Measurements from ENCODE around the gene KNTC1. TPM values are rescaled to one million over a fixed set of nuclear protein-coding genes. Genes with fewer than 3 reads are reported as not detected.
"Not testable (repeated sequence)": the region's sequence is repeated elsewhere in the genome, so short reads cannot be mapped to it uniquely, and the experiment has no call there.

Gene KNTC1
- total RNA-seq, 4 donors from 2014 or later = 1.3 to 5.3 (median 2.2) TPM

DNA sequence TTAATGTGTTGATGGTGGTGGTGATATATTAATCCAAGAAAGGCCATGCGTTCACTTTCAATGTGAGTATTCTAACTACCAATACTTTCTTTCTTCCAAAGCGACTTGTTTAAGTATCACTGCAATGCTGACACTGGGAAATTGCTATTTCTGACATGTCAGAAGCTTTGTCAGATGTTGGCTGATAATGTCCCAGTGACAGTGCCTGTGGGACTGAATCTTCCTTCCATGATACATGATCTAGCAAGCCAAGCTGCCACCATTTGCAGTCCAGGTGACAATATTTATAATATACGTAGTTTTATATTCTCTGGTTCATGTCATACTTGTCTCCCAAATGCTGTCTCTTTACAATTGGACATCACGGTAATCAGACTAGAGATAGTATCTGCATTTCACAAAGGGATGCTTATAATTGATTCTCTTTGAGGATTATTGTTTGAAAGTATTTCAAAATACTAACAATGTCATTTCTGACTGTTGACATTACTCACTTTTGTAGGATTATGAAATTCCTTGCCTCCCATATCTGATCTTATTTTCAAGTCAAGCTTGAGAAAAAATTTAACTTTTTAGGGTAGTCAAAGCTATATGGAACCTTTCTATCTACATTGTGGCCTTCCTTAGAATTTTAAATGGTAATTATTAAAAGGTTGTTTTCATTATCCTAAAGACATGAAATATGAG is 57.3 kb downstream of the KNTC1 start:
- intact Hi-C loops (cut with DNase I; ENCODE audit: low total_unique reads) = no loop called here
- no peak for ATAC-seq
- no peaks in the 10 kb centered on the region for H3K27me3 ChIP-seq
- DNase-seq = no peak
- H3K4me3 ChIP-seq = no peak overlapping the region
- in situ Hi-C loops (cut with MboI; ENCODE audit: low sequenced_read_pairs in 4 of 4) = no loop called here
- H3K4me1 ChIP-seq = no peaks in the 10 kb centered on the region
- TF ChIP-seq POLR2A (IDR thresholded peaks at IDR 0.05) = no peak
- TF ChIP-seq, protein P1, sequence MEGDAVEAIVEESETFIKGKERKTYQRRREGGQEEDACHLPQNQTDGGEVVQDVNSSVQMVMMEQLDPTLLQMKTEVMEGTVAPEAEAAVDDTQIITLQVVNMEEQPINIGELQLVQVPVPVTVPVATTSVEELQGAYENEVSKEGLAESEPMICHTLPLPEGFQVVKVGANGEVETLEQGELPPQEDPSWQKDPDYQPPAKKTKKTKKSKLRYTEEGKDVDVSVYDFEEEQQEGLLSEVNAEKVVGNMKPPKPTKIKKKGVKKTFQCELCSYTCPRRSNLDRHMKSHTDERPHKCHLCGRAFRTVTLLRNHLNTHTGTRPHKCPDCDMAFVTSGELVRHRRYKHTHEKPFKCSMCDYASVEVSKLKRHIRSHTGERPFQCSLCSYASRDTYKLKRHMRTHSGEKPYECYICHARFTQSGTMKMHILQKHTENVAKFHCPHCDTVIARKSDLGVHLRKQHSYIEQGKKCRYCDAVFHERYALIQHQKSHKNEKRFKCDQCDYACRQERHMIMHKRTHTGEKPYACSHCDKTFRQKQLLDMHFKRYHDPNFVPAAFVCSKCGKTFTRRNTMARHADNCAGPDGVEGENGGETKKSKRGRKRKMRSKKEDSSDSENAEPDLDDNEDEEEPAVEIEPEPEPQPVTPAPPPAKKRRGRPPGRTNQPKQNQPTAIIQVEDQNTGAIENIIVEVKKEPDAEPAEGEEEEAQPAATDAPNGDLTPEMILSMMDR (IDR thresholded peaks at IDR 0.05 in 4 of 5, conservative IDR thresholded peaks at IDR 0.05 in 1 of 5) = no peak
- H3K27ac ChIP-seq = no peak overlapping the region
- no peaks in the 10 kb centered on the region for H3K9me3 ChIP-seq
- no peaks in the 10 kb centered on the region for H3K36me3 ChIP-seq

DNA sequence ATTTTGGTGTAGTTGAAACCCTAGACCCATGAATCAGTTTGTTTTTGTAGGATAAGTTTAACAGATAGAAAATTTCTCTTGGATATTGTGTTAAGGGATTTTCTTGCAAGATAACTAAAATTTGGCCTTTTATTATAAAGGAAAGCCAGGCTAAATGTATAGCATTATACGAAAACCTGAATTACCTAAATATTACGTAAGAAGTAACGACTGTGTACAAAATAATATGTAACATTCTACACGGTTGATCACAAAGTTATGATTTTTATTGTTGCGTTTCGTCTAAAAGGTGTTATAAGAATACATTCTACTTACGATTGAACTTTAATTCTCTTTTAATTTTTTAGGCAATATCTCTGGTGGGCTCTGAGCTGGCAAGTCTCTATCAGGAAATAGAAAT is 63.9 kb downstream of the KNTC1 start:
- no peak overlapping the region for H3K4me3 ChIP-seq
- DNase-seq = no peak
- TF ChIP-seq, protein P1 (IDR thresholded peaks at IDR 0.05 in 4 of 5, conservative IDR thresholded peaks at IDR 0.05 in 1 of 5) = no peak
- TF ChIP-seq POLR2A (IDR thresholded peaks at IDR 0.05) = no peak
- intact Hi-C loops (cut with DNase I; ENCODE audit: low total_unique reads) (no loop called here), in situ Hi-C loops (cut with MboI; ENCODE audit: low sequenced_read_pairs in 4 of 4) (no loop called here)
- no peaks in the 10 kb centered on the region for H3K36me3 ChIP-seq
- H3K27ac ChIP-seq = no peak overlapping the region
- H3K9me3 ChIP-seq = no peaks in the 10 kb centered on the region
- H3K4me1 ChIP-seq = no peaks in the 10 kb centered on the region
- no peaks in the 10 kb centered on the region for H3K27me3 ChIP-seq
- ATAC-seq = no peak

DNA sequence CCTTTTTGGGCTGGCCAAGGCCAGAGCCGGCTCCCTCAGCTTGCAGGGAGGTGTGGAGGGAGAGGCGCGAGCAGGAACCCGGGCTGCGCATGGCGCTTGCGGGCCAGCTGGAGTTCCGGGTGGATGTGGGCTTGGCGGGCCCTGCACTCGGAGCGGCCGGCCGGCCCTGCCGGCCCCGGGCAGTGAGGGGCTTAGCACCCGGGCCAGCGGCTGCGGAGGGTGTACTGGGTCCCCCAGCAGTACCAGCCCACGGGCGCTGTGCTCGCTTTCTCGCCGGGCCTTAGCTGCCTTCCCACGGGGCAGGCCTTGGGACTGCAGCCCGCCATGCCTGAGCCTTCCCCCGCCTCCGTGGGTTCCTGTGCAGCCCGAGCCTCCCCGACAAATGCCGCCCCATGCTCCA is 64.9 kb downstream of the KNTC1 start:
- H3K4me1 ChIP-seq; DNase-seq; H3K27me3 ChIP-seq; H3K27ac ChIP-seq; in situ Hi-C loops (cut with MboI; ENCODE audit: low sequenced_read_pairs in 4 of 4); ATAC-seq; H3K36me3 ChIP-seq; H3K4me3 ChIP-seq; H3K9me3 ChIP-seq; intact Hi-C loops (cut with DNase I; ENCODE audit: low total_unique reads): not testable (repeated sequence)

DNA sequence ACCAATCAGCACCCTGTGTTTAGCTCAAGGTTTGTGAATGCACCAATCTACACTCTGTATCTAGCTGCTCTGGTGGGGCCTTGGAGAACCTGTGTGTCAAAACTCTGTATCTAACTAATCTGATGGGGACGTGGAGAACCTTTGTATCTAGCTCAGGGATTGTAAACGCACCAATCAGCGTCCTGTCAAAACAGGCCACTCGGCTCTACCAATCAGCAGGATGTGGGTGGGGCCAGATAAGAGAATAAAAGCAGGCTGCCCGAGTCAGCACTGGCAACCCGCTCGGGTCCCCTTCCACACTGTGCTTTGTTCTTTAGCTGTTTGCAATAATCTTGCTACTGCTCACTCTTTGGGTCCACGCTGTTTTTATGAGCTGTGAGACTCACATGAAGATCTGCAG is 65.5 kb downstream of the KNTC1 start:
- H3K36me3 ChIP-seq; in situ Hi-C loops (cut with MboI; ENCODE audit: low sequenced_read_pairs in 4 of 4); H3K27me3 ChIP-seq; intact Hi-C loops (cut with DNase I; ENCODE audit: low total_unique reads); H3K9me3 ChIP-seq; H3K4me1 ChIP-seq; ATAC-seq; H3K4me3 ChIP-seq; DNase-seq; H3K27ac ChIP-seq: not testable (repeated sequence)

DNA sequence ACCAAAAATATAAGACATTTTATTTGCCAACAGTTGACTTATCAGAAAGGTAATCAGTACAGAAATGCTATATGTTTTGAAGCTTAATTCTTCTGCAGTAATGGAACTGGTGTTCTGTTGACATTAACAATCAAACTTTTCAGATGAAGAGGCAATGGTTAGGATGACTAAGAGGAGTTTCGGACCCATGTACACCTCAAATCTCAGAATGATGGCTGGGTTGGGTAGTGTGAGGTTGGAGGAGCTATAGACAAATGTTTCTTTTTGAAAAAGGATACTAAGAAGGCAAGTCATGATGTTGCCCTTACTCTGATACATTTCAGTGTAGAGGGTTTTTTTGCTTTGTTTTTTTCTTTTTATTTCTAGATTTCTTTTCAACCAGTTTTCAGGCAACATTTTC is 66.9 kb downstream of the KNTC1 start:
- TF ChIP-seq, protein P1 (IDR thresholded peaks at IDR 0.05 in 4 of 5, conservative IDR thresholded peaks at IDR 0.05 in 1 of 5) = no peak
- no peak for TF ChIP-seq POLR2A (IDR thresholded peaks at IDR 0.05)
- in situ Hi-C loops (cut with MboI; ENCODE audit: low sequenced_read_pairs in 4 of 4) = no loop called here
- Histone ChIP-seq H3K36me3 (no peaks in the 10 kb centered on the region), H3K27ac (no peak overlapping the region), H3K4me1 (no peaks in the 10 kb centered on the region), H3K27me3 (no peaks in the 10 kb centered on the region), H3K4me3 (no peak overlapping the region), H3K9me3 (no peaks in the 10 kb centered on the region)
- no peak for ATAC-seq
- DNase-seq = no peak
- intact Hi-C loops (cut with DNase I; ENCODE audit: low total_unique reads) = no loop called here

DNA sequence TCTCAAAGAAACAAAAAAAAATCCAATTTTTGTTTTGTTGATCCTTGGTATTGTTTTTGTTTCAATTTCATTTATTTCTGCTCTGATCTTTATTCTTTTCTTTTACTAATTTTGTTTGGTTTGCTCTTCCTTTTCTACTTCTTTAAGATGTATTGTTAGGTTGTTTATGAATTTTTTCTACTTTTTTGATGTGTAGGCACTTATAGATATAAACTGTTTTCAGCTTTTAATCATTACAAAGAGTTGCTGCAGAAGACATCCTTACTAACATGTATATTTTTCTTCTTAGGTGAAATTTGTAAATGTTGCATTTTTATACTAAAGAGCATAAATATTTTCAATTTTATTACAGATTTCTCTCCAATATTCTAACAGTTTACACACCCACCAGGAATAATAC is 69.8 kb downstream of the KNTC1 start:
- Histone ChIP-seq H3K4me1 (no peaks in the 10 kb centered on the region), H3K4me3 (no peak overlapping the region), H3K36me3 (no peaks in the 10 kb centered on the region), H3K9me3 (no peaks in the 10 kb centered on the region), H3K27me3 (no peaks in the 10 kb centered on the region), H3K27ac (no peak overlapping the region)
- TF ChIP-seq POLR2A (IDR thresholded peaks at IDR 0.05) = no peak
- TF ChIP-seq, protein P1 (IDR thresholded peaks at IDR 0.05 in 4 of 5, conservative IDR thresholded peaks at IDR 0.05 in 1 of 5) = no peak
- intact Hi-C loops (cut with DNase I; ENCODE audit: low total_unique reads) (no loop called here), in situ Hi-C loops (cut with MboI; ENCODE audit: low sequenced_read_pairs in 4 of 4) (no loop called here)
- no peak for DNase-seq
- ATAC-seq = no peak

Data from gastrocnemius medialis (tissue), 4 donors.